Measurements from ENCODE around the gene TMEM72.

TMEM72 gene

DNA sequence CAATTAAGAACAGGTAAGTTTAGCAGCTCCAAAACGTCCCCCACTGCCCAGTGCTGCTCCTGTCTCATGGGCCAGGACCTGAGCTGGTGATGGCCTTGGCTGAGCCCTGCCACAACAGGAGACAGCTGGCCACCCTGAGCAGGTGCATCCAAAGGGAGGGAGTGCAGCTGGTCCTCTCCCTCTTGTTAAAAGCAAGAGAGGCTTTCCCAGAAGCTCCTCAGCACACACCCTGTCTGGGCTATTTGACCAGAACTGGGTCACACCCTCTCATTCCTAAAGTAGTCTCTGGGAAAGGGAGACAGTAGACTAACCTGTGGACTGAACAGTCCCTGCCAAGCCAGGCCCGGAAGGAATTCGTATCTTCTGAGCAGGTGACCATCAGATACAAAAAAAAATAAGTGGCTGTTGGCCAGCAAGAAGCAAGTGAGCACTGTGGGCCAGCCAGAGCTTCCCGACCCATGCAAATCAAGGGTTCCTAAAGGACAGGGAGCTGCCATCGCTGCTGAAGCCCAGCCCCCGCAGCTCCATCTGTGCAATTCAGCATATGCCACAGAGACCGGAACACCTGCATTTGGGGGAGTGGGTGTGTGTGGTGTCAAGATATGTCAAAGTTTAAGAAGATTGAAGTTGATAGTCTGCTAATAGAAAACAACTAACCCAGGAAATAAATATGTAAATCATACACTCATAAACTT is 2.1 kb upstream of the TMEM72 start:
- TF ChIP-seq ZNF70 (CRISPR knock-in tag; IDR thresholded peaks at IDR 0.05) = no peak
- no peak for TF ChIP-seq ZFP30 (CRISPR knock-in tag; IDR thresholded peaks at IDR 0.05)
- TF ChIP-seq TSHZ2 (CRISPR knock-in tag; IDR thresholded peaks at IDR 0.05) = no peak
- no peak for TF ChIP-seq ZC3H10 (CRISPR knock-in tag; IDR thresholded peaks at IDR 0.05)
- no peak for TF ChIP-seq TOX (CRISPR knock-in tag; IDR thresholded peaks at IDR 0.05; ENCODE audit: borderline replicate concordance)
- TF ChIP-seq TCF4 (CRISPR knock-in tag; IDR thresholded peaks at IDR 0.05; ENCODE audit: borderline replicate concordance) = no peak
- no peak for TF ChIP-seq BACH2 (CRISPR knock-in tag; IDR thresholded peaks at IDR 0.05; ENCODE audit: borderline replicate concordance)
- no peak for TF ChIP-seq ZFP3 (CRISPR knock-in tag; IDR thresholded peaks at IDR 0.05)
- TF ChIP-seq ISL1 (CRISPR knock-in tag; IDR thresholded peaks at IDR 0.05) = no peak
- no peak for TF ChIP-seq GLIS3 (CRISPR knock-in tag; IDR thresholded peaks at IDR 0.05)
- no peak for TF ChIP-seq ESRRG (CRISPR knock-in tag; IDR thresholded peaks at IDR 0.05)
- TF ChIP-seq ZNF8 (CRISPR knock-in tag; IDR thresholded peaks at IDR 0.05) = no peak
- no peak for TF ChIP-seq PPARA (CRISPR knock-in tag; IDR thresholded peaks at IDR 0.05; ENCODE audit: borderline replicate concordance)

GRCh38 chr10:44909910-44910309 is 1.2 kb upstream of the TMEM72 start:
- ATAC-seq = no peak
- TF ChIP-seq CSDC2 (CRISPR knock-in tag; IDR thresholded peaks at IDR 0.05) = no peak
- no peak for TF ChIP-seq ZC3H10 (CRISPR knock-in tag; IDR thresholded peaks at IDR 0.05)
- TF ChIP-seq ARNTL (CRISPR knock-in tag; IDR thresholded peaks at IDR 0.05; ENCODE audit: borderline replicate concordance, low read depth) = no peak
- TF ChIP-seq BACH2 (CRISPR knock-in tag; IDR thresholded peaks at IDR 0.05; ENCODE audit: borderline replicate concordance) = no peak
- TF ChIP-seq TSHZ2 (CRISPR knock-in tag; IDR thresholded peaks at IDR 0.05) = no peak
- TF ChIP-seq PPARA (CRISPR knock-in tag; IDR thresholded peaks at IDR 0.05; ENCODE audit: borderline replicate concordance) = no peak
- TF ChIP-seq SNAI2 (CRISPR knock-in tag; IDR thresholded peaks at IDR 0.05) = no peak
- no peak for TF ChIP-seq ZFP30 (CRISPR knock-in tag; IDR thresholded peaks at IDR 0.05)
- no peak for TF ChIP-seq PATZ1 (CRISPR knock-in tag; IDR thresholded peaks at IDR 0.05; ENCODE audit: borderline replicate concordance)
- no peak for TF ChIP-seq TCF4 (CRISPR knock-in tag; IDR thresholded peaks at IDR 0.05; ENCODE audit: borderline replicate concordance)
- TF ChIP-seq, protein P1, sequence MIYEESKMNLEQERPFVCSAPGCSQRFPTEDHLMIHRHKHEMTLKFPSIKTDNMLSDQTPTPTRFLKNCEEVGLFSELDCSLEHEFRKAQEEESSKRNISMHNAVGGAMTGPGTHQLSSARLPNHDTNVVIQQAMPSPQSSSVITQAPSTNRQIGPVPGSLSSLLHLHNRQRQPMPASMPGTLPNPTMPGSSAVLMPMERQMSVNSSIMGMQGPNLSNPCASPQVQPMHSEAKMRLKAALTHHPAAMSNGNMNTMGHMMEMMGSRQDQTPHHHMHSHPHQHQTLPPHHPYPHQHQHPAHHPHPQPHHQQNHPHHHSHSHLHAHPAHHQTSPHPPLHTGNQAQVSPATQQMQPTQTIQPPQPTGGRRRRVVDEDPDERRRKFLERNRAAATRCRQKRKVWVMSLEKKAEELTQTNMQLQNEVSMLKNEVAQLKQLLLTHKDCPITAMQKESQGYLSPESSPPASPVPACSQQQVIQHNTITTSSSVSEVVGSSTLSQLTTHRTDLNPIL (CRISPR knock-in tag; IDR thresholded peaks at IDR 0.05; ENCODE audit: low read depth) = no peak
- no peak for TF ChIP-seq GLIS3 (CRISPR knock-in tag; IDR thresholded peaks at IDR 0.05)
- no peak for TF ChIP-seq RARB (CRISPR knock-in tag; IDR thresholded peaks at IDR 0.05)
- TF ChIP-seq, protein P2, sequence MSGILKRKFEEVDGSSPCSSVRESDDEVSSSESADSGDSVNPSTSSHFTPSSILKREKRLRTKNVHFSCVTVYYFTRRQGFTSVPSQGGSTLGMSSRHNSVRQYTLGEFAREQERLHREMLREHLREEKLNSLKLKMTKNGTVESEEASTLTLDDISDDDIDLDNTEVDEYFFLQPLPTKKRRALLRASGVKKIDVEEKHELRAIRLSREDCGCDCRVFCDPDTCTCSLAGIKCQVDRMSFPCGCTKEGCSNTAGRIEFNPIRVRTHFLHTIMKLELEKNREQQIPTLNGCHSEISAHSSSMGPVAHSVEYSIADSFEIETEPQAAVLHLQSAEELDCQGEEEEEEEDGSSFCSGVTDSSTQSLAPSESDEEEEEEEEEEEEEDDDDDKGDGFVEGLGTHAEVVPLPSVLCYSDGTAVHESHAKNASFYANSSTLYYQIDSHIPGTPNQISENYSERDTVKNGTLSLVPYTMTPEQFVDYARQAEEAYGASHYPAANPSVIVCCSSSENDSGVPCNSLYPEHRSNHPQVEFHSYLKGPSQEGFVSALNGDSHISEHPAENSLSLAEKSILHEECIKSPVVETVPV (CRISPR knock-in tag; IDR thresholded peaks at IDR 0.05) = no peak
- no peak for TF ChIP-seq ISL1 (CRISPR knock-in tag; IDR thresholded peaks at IDR 0.05)

More for the DNA sequence above, 2.1 kb upstream of the TMEM72 start:
- no peak for ATAC-seq

All from SK-N-SH treated with all-trans-retinoic acid at 6 μM for 48 hours (cell line).